Immature natural killer cell (primary cell): ENCODE measurements around the gene LAMC2. TPM values are rescaled to one million over a fixed set of nuclear protein-coding genes. Genes with fewer than 3 reads are reported as not detected.
A peak's percentile ranks its signal among the peaks of the same experiment; 100 is the strongest.

Source experiments
- DNase-seq, 3 donors: peaks; one replicate each; pipeline ENCODE4 v3.0.0; 2022; ENCODE audit warnings: mixed read lengths in 1 of 3
- H3K27ac Mint-ChIP-seq, 6 donors: one replicate each; pipeline ENCODE4 v1.8.0; 2020; ENCODE audit warnings: mixed read lengths in 6 of 6, mild to moderate bottlenecking in 5 of 6, inconsistent platforms in 4 of 6, moderate library complexity in 3 of 6
- H3K27me3 Mint-ChIP-seq, 3 donors: one replicate each; pipeline ENCODE4 v1.8.0; 2020 to 2021; ENCODE audit warnings: low read depth in 3 of 3, mild to moderate bottlenecking in 3 of 3, mixed read lengths in 3 of 3, moderate library complexity in 3 of 3, inconsistent platforms in 1 of 3
- H3K36me3 Mint-ChIP-seq, 3 donors: one replicate each; pipeline ENCODE4 v1.8.0; 2020; ENCODE audit warnings: mixed read lengths in 3 of 3, inconsistent platforms in 2 of 3, mild to moderate bottlenecking in 2 of 3
- H3K4me1 Mint-ChIP-seq, 2 donors: one replicate each; pipeline ENCODE4 v1.8.0; 2020; ENCODE audit warnings: inconsistent platforms in 2 of 2, mild to moderate bottlenecking in 2 of 2, mixed read lengths in 2 of 2, moderate library complexity in 1 of 2
- H3K4me3 Mint-ChIP-seq, 5 donors: one replicate each; pipeline ENCODE4 v1.8.0; 2020; ENCODE audit warnings: mild to moderate bottlenecking in 5 of 5, mixed read lengths in 5 of 5, inconsistent platforms in 3 of 5, moderate library complexity in 3 of 5
- H3K9me3 Mint-ChIP-seq, 6 donors: one replicate each; pipeline ENCODE4 v1.8.0; 2020; ENCODE audit warnings: mild to moderate bottlenecking in 6 of 6, mixed read lengths in 6 of 6, inconsistent platforms in 4 of 6, moderate library complexity in 3 of 6
- polyA plus RNA-seq, 3 donors: library from polyadenylated mRNA; unstranded; fragments of 300-500 nt; fragmentation: Illumina TruSeq; gene quantifications; one replicate each; pipeline ENCODE4 v1.2.3, GENCODE V29; 2021

LAMC2 gene
- polyA plus RNA-seq, 3 donors from 2014 or later = not detected

DNA sequence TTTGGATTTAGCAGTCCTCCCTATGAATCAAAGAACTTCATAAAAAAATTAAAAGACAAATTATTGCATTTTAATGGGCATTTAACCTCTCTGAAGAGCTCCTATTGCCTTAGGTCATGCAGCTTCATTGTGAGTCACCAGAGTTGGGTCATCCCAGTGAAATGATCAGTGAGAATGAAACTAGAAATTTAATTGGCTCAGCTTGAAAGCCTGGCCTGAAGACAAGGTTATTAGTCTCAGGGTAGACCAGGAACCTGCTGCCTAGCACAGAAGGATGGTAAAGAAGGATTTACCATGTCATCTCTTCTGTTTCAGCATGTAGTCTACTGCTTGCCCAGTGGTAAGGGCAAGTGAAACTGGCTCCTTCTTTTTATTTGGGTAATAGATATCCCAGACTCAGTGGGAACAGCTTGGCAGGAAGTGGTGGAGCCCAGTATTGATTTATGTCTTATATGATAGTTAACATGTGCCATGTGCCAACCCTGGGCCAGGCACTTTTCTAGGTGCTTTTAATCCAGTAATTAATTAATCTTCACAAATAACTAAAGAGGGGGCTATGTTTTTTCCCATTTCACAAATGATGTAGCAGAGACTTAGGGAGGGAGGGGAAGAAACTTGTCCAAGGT lies 23.6 kb downstream of the LAMC2 start:
- H3K4me3 Mint-ChIP-seq = no peak overlapping the region
- H3K4me1 Mint-ChIP-seq = no peaks in the 10 kb centered on the region
- H3K27me3 Mint-ChIP-seq = peaks cover 0 to 13% (median 0%) of the 10 kb centered on the region in 3 donors
- H3K27ac Mint-ChIP-seq = no peak overlapping the region
- H3K9me3 Mint-ChIP-seq = peaks cover 0 to 2% (median 0%) of the 10 kb centered on the region in 6 donors
- H3K36me3 Mint-ChIP-seq = no peaks in the 10 kb centered on the region
- DNase-seq = no peak

DNA sequence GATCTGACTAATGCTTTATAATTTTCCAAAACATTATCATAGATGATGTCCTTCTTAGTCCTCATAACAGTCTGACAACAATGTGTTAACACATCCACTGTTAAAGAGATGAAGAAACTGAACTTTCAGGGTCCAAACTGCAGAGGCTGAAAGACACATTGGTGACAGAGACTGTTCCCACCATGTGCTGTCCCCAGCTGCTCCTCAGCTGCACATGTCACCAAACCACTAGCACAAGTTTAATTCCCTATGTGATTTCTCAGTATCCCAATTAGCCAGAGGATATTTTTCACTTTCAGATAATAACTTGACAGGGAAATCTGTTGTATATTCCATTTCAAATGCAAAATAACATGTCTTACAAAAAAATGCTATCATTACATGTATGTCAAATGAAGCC lies 24.6 kb downstream of the LAMC2 start:
- Mint-ChIP-seq H3K4me1 (no peaks in the 10 kb centered on the region), H3K27me3 (peaks cover 0 to 15% (median 0%) of the 10 kb centered on the region in 3 donors), H3K36me3 (no peaks in the 10 kb centered on the region), H3K9me3 (peaks cover 0 to 2% (median 0%) of the 10 kb centered on the region in 6 donors), H3K27ac (no peak overlapping the region), H3K4me3 (no peak overlapping the region)
- DNase-seq = no peak

DNA sequence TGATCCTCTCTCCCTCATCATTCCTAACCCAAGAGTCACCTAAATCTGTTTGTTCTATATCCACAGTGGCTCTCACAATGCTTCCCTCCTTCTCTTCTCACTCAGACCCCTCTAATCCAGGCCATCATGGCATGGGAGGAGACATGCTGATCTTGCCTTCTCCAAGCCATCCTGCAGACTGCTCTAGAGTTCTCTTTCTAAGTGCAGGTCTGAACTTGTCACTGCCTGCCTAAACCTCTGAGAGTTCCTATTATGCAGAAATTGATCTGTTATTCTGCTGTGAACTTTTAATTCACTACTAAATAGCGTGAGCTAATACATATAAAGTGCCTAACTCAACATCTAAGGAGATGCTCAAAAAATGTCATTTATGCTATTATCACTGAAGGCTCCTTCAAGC lies 26.8 kb downstream of the LAMC2 start:
- Mint-ChIP-seq H3K4me1 (no peaks in the 10 kb centered on the region), H3K4me3 (no peak overlapping the region), H3K27ac (no peak overlapping the region), H3K9me3 (peaks cover 0 to 4% (median 0%) of the 10 kb centered on the region in 6 donors), H3K36me3 (no peaks in the 10 kb centered on the region), H3K27me3 (peaks cover 4 to 10% (median 5%) of the 10 kb centered on the region in 3 donors)
- DNase-seq = no peak

DNA sequence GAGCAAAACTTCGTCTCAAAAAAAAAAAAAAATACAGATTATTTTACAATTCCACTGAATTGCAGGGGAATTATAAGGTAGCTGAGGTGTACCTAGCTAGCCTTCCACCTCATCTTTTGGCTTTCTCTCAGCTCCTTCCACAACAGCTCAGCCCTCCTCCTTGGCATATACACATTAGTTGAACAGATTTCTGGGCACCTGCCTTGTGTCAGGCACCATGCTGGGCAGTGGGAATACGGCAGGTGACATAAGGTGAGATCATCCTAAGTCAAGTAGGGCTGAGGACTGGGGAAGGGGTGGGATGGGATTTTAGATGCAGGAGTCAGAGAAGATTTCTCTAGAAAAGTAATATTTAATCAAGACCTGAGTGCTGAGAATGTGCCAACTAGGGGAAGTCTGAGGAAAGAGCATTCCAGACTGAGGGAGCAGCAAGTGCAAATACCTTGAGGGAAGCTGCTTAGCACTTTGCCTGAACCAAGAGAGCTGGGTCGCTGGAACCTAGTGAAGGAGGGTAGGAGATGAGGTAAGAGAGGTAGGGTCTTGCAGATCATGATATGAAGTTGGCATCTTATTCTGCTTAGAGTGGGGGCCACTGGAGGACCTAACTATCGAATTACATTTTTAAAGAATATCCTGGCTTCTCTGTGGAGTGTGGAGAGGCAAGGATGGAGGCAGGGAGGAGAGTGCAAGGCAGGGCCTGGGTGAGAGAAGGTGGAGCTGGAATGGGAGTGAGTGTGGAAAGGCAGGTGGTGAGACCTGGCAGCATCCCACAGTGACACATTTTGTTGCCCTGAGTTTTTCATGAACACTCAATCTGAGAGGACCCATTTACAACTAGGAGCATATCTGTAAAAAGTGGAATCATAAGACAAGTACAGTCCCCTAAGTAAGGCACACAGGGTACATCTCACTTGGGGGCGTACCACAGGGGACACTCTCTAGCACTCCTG lies 28.2 kb downstream of the LAMC2 start:
- H3K27ac Mint-ChIP-seq = no peak overlapping the region
- DNase-seq = no peak
- H3K27me3 Mint-ChIP-seq = peaks cover 4 to 10% (median 5%) of the 10 kb centered on the region in 3 donors
- H3K4me1 Mint-ChIP-seq = no peaks in the 10 kb centered on the region
- peaks cover 0 to 4% (median 0%) of the 10 kb centered on the region in 6 donors for H3K9me3 Mint-ChIP-seq
- H3K4me3 Mint-ChIP-seq = no peak overlapping the region
- H3K36me3 Mint-ChIP-seq = no peaks in the 10 kb centered on the region

DNA sequence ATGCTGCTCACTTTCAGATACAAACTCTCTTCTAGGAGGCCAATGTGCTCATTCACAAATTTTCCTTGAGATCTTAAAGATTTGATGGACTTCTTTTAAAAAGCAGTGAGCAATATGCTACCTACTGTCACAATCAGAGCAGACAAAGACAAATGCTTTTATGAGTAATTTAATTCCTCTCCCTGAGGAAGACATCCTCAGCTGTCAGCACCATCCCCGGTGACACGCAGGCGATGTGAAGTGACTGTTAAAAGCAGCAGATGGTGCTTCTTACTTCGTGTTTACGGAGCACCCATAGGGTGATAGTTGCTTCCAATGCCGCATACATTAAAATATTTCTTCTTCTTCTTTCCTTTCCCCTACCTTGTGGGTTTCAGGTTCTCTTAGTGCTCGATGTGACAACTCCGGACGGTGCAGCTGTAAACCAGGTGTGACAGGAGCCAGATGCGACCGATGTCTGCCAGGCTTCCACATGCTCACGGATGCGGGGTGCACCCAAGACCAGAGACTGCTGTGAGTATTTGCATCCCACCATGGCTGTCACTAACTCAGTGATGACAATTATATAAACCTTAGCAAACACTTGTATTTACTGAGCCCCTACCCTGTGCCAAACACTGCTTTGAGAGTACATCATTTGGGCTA lies 29.1 kb downstream of the LAMC2 start:
- Mint-ChIP-seq H3K9me3 (peaks cover 0 to 2% (median 0%) of the 10 kb centered on the region in 6 donors), H3K27ac (no peak overlapping the region), H3K27me3 (peaks cover 4 to 10% (median 5%) of the 10 kb centered on the region in 3 donors), H3K36me3 (no peaks in the 10 kb centered on the region), H3K4me3 (no peak overlapping the region), H3K4me1 (no peaks in the 10 kb centered on the region)
- no peak for DNase-seq

DNA sequence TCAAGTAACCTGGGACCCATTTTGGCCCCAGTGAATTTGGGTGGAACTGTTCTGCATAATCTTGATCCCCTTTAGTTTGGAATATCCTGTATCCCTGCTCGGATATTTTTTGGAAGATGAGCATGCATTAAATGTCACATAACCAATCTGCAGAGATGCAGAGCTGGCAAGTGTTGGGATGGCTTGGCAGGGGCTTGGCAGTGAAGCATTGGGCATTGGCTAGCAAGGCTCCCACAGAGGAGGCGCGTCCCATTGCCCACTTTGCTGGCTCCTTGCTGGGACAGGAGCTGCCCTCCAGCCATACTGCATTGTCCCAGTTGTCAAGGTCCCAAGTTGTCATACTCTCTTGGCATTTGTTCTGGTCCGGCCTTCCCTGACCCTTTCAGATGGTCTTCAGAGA lies 29.9 kb downstream of the LAMC2 start:
- H3K36me3 Mint-ChIP-seq = no peaks in the 10 kb centered on the region
- H3K27me3 Mint-ChIP-seq = peaks cover 5 to 8% (median 5%) of the 10 kb centered on the region in 3 donors
- H3K9me3 Mint-ChIP-seq = peaks cover 0 to 2% (median 0%) of the 10 kb centered on the region in 6 donors
- no peaks in the 10 kb centered on the region for H3K4me1 Mint-ChIP-seq
- no peak overlapping the region for H3K27ac Mint-ChIP-seq
- DNase-seq = no peak
- no peak overlapping the region for H3K4me3 Mint-ChIP-seq

DNA sequence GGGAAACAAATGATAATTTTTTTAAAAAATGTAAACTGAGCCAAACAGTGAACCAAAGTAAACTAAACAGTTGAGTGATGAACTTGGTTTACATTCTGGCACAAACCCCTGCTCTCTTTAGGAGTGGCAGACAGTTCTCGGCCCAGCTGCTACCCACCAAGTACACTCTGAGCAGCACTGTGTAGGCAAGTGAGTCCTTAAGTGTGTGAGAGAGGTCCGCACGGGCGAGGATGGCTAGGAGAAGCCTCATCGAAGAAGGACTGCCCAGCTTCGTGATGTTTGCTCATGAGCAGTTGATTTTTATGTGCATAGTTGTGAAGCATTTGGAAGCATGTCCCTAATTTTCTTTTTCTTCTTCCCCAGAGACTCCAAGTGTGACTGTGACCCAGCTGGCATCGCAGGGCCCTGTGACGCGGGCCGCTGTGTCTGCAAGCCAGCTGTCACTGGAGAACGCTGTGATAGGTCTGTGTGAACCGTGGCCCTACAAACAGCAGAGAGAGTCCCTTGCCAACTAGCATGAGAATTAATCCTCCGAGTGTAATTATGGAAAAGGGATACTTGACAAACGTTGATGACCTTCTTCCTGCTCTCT lies 32.1 kb downstream of the LAMC2 start:
- DNase-seq = no peak
- H3K27ac Mint-ChIP-seq = no peak overlapping the region
- H3K4me3 Mint-ChIP-seq = no peak overlapping the region

DNA sequence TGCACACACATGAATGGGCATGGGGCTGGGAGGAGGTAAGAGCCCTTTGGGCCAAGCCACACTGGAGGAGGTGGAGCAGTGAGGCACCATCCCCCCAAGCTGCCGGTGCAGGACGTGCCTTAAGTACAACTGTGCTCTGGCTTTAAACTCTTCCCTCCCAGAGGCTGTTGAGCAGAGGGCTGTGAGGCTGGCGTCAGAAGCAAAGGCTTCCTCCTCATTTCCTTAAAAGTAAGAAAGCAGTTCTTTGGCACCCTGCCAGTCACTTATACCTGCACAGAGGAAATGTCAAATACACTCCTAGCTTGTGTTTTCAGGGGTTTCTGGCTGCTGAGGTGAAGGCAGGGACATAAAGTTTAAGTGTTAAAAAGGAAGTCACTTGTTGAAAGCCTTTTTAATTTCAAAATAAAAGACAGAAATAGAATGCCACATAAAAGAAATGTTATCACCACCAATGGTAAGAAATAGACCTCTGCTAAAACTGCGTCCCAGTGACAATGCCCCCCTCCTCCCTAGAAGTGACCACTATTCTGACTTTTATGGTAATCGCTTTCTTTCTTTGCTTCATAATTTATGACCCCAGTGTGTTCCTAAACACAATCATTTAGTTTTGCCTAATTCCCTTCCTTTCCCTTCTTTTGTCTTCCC lies 33.0 kb downstream of the LAMC2 start:
- Mint-ChIP-seq H3K27me3 (peaks cover 5 to 10% (median 5%) of the 10 kb centered on the region in 3 donors), H3K4me3 (no peak overlapping the region), H3K27ac (no peak overlapping the region), H3K36me3 (no peaks in the 10 kb centered on the region), H3K4me1 (no peaks in the 10 kb centered on the region), H3K9me3 (peaks cover 0 to 2% (median 0%) of the 10 kb centered on the region in 6 donors)
- peak in 2 of 3 donors; percentile 1 to 3 for DNase-seq

More for the DNA sequence above, 32.1 kb downstream of the LAMC2 start:
- peaks cover 5 to 11% (median 5%) of the 10 kb centered on the region in 3 donors for H3K27me3 Mint-ChIP-seq
- H3K36me3 Mint-ChIP-seq = no peaks in the 10 kb centered on the region
- peaks cover 0 to 2% (median 0%) of the 10 kb centered on the region in 6 donors for H3K9me3 Mint-ChIP-seq
- no peaks in the 10 kb centered on the region for H3K4me1 Mint-ChIP-seq

DNA sequence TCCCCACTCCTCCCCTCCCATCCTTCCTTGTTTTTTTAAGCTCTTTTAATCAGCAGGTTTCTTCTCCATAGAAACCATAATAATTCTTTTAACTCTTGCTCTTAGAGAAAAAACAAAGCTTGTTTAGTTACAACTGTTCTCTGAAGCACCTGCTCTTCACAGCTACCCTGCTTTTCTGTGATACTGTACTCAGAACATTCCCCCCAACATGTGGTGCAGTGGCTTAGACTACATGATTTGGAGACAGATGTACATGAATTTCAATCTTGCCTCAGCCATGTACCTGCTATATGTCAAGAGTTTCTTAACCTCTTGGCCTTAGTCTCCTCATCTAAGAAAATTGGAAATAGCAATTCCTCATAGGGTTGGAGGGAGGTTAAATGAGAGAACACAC lies 33.5 kb downstream of the LAMC2 start:
- H3K27ac Mint-ChIP-seq = no peak overlapping the region
- H3K9me3 Mint-ChIP-seq = peaks cover 0 to 2% (median 0%) of the 10 kb centered on the region in 6 donors
- no peak overlapping the region for H3K4me3 Mint-ChIP-seq
- H3K4me1 Mint-ChIP-seq = no peaks in the 10 kb centered on the region
- H3K36me3 Mint-ChIP-seq = no peaks in the 10 kb centered on the region
- DNase-seq = no peak
- peaks cover 5 to 7% (median 5%) of the 10 kb centered on the region in 3 donors for H3K27me3 Mint-ChIP-seq

DNA sequence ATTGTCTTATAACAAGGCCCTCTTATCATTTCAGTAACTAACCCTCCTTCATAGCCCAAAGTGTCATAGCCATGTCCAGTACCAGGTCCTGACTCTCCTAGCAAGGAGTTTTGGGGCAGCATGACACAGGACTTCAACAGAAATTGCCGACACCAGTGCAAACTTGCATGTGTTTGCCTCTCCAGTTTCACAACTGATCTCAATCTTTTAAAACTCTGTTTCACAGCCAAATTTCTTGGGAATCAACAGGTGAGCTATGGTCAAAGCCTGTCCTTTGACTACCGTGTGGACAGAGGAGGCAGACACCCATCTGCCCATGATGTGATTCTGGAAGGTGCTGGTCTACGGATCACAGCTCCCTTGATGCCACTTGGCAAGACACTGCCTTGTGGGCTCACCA lies 36.8 kb downstream of the LAMC2 start:
- Mint-ChIP-seq H3K9me3 (no peaks in the 10 kb centered on the region), H3K27ac (no peak overlapping the region), H3K27me3 (peaks cover 2 to 14% (median 2%) of the 10 kb centered on the region in 3 donors), H3K4me3 (no peak overlapping the region), H3K4me1 (peaks cover 0 to 3% of the 10 kb centered on the region in 2 donors), H3K36me3 (no peaks in the 10 kb centered on the region)
- DNase-seq = no peak

DNA sequence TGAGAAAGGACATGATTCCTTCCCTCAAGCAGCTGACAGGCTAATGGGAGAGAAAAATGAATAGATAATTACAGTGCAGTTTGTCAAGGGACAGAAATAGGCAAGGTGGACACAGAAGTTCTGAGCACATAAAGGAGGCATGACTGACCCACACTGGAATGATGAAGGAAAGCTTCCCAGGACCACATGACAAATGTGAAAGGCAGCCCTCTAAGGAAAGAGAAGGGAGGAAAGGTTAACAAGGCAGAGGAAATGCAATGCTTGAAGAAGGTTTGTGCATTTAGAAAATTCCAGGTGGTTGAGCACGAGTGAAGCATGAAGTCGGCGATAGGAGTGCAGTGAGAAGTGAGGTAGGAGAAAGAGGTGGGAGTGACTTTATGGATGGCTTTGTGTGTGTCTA lies 37.4 kb downstream of the LAMC2 start:
- Mint-ChIP-seq H3K4me3 (no peak overlapping the region), H3K4me1 (peaks cover 0 to 3% of the 10 kb centered on the region in 2 donors), H3K36me3 (no peaks in the 10 kb centered on the region), H3K27me3 (peaks cover 2 to 14% (median 2%) of the 10 kb centered on the region in 3 donors), H3K27ac (no peak overlapping the region), H3K9me3 (no peaks in the 10 kb centered on the region)
- DNase-seq = no peak

DNA sequence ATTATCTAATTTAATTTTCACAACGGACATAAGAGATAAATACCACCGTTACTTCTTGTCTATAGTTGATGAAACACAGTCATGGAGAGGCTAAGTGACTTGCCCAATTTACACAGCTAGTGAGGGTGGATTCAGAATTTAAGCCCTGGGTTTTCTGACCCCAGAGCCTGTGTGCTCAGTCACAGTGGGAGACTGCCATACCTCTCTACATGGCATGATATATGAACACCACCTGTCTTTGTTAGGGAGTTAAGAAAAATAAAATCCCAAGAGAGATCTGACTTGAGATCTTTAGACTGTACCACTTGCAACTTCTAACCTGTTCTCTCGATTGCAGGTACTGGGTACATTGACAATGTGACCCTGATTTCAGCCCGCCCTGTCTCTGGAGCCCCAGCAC lies 40.3 kb downstream of the LAMC2 start:
- H3K27me3 Mint-ChIP-seq = peaks cover 0 to 12% (median 2%) of the 10 kb centered on the region in 3 donors
- DNase-seq = no peak
- no peak overlapping the region for H3K4me3 Mint-ChIP-seq
- H3K4me1 Mint-ChIP-seq = peaks cover 0 to 3% of the 10 kb centered on the region in 2 donors
- H3K9me3 Mint-ChIP-seq = no peaks in the 10 kb centered on the region
- H3K27ac Mint-ChIP-seq = no peak overlapping the region
- no peaks in the 10 kb centered on the region for H3K36me3 Mint-ChIP-seq

DNA sequence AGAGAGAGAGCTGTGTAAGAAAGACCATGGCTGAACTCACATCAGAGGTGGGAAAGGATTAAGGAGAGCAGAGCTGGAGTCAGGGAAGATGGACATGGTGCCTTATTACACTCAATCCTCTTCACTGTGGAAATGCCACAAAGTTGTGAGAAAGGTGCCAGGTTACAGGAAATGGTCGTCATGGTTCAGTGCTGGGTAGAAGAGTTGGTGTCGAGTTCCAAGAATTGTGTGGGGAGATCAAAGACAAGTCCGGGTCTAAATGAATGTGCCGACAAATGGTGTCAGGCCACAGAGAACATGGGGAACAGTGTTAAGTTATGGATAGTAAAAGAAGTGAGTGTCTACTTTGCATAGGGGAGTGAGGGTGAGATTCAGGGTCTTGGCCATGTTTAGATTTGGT lies 40.9 kb downstream of the LAMC2 start:
- Mint-ChIP-seq H3K4me3 (no peak overlapping the region), H3K9me3 (no peaks in the 10 kb centered on the region), H3K36me3 (no peaks in the 10 kb centered on the region), H3K4me1 (peaks cover 0 to 3% of the 10 kb centered on the region in 2 donors), H3K27ac (no peak overlapping the region), H3K27me3 (peaks cover 0 to 13% (median 2%) of the 10 kb centered on the region in 3 donors)
- no peak for DNase-seq
